ENCODE data around the gene KMT2B.

- TF ChIP-seq POLR2A (IDR thresholded peaks at IDR 0.05; ENCODE audit: low read length) (no peak), GATA1 (IDR thresholded peaks at IDR 0.05; ENCODE audit: low read depth, low read length) (no peak)
Observed at GRCh38 chr19:35693422-35693821, 24.4 kb upstream of the KMT2B start.
